ENCODE measurements around the gene GAB2.

The GAB2 gene

DNA sequence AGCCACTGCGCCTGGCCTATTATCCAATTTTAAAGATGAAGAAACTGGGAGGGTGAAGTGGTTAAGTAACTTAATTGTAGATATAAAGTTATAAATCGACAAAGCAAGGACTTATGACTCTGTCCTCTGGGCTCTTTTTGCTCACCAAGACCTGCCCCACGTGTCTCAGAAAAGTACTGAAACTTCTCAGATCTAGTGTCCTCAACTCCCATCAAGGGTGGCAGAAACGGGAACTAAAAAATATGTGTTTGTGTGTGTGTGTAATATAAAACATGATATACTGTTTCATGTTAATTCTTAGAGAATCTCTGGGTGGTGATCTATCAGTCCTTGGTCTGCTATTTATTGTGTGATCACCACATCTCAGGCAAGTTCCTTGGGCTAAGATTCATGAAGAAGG lies 104.9 kb downstream of the GAB2 start:
- TF ChIP-seq, protein P1, sequence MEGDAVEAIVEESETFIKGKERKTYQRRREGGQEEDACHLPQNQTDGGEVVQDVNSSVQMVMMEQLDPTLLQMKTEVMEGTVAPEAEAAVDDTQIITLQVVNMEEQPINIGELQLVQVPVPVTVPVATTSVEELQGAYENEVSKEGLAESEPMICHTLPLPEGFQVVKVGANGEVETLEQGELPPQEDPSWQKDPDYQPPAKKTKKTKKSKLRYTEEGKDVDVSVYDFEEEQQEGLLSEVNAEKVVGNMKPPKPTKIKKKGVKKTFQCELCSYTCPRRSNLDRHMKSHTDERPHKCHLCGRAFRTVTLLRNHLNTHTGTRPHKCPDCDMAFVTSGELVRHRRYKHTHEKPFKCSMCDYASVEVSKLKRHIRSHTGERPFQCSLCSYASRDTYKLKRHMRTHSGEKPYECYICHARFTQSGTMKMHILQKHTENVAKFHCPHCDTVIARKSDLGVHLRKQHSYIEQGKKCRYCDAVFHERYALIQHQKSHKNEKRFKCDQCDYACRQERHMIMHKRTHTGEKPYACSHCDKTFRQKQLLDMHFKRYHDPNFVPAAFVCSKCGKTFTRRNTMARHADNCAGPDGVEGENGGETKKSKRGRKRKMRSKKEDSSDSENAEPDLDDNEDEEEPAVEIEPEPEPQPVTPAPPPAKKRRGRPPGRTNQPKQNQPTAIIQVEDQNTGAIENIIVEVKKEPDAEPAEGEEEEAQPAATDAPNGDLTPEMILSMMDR (IDR thresholded peaks at IDR 0.05; ENCODE audit: low read depth, low read length, missing control alignments): no peak
- no peak for DNase-seq
- in situ Hi-C loops (cut with HindIII; ENCODE audit: low pct_ligation_motif_present, low sequenced_read_pairs): no loop called here
- H3K27me3 ChIP-seq (replicated peaks): no peaks in the 10 kb centered on the region
- no peak overlapping the region for H3K27ac ChIP-seq
- H3K4me3 ChIP-seq (ENCODE audit: low read depth, low read length): no peak overlapping the region
- H3K36me3 ChIP-seq (replicated peaks): no peaks in the 10 kb centered on the region

DNA sequence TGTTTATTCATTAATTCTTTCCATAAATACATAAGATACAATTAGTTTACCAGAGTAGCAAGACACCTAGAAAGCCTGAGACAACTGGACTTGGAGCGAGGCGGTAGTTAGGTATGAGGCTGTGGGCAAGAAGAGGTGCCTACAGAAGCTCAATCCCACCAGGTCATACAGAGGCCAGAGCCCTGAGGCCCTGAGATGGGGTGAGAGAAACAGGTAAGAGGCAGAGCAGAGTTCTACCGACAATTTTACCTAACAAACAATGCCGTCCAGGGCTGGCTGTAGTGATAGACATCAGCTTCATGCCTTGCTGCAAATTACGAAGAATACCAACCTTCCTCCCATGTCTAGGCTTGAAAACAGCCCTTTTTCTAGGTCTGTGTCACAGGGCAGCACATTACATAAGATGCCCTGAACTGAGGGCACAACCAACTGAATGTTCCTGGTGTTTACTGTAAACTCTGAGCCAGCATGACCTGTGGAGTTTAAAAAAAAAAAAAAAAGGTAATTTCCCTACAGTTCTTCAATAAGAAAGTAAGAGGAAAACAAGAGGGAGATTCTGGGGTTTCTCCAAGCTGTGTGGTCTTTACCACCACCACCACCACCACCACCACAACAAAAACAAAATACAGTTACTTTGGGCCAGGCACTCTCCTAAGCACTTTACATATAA lies 105.8 kb downstream of the GAB2 start:
- Histone ChIP-seq H3K36me3 (replicated peaks) (no peaks in the 10 kb centered on the region), H3K4me3 (ENCODE audit: low read depth, low read length) (no peak overlapping the region), H3K27me3 (replicated peaks) (no peaks in the 10 kb centered on the region), H3K27ac (no peak overlapping the region)
- in situ Hi-C loops (cut with HindIII; ENCODE audit: low pct_ligation_motif_present, low sequenced_read_pairs): no loop called here
- TF ChIP-seq, protein P1 (IDR thresholded peaks at IDR 0.05; ENCODE audit: low read depth, low read length, missing control alignments): no peak
- DNase-seq: no peak

DNA sequence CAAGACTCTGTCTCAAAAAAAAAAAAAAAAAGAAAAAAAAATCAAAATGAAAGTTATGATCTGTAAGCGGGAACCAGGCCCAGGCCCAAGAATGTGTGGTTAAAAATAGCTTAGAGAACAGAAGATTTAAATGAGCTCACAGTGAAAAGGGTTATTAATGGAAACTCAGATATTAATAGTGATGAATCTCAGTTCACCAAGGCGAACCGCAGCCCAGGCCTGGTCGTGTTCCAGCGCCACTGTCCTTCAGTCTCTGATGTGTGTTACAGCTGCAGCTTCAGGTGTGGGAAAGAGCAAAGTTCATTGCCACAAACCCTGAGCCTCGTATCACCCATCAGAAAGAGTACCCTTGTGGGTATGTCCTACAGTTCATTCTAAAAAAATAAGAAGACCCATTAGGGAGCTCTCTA lies 107.1 kb downstream of the GAB2 start:
- H3K27ac ChIP-seq: no peak overlapping the region
- H3K4me3 ChIP-seq (ENCODE audit: low read depth, low read length): no peak overlapping the region
- no peaks in the 10 kb centered on the region for H3K36me3 ChIP-seq (replicated peaks)
- TF ChIP-seq, protein P1 (IDR thresholded peaks at IDR 0.05; ENCODE audit: low read depth, low read length, missing control alignments): no peak
- peak; percentile 28 for DNase-seq
- in situ Hi-C loops (cut with HindIII; ENCODE audit: low pct_ligation_motif_present, low sequenced_read_pairs): no loop called here
- H3K27me3 ChIP-seq (replicated peaks): no peaks in the 10 kb centered on the region

DNA sequence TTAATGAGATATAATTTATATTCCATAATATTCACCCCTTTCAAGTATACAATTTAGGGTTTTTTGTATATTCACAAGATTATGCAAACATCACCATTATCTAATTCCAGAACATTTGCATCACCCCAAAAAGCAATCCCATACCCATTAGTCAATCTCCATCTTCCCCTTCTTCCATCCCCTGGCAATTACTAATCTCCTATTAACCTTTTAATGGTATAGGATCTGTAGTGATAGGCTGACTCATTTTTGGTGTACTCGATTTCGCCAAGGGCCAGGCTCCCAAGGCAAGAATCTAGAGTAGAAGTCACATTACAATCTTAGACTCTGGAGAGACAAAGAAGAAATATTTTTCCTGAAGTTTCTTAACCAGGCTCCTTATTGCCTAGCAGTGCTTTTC lies 113.4 kb downstream of the GAB2 start:
- Histone ChIP-seq H3K36me3 (replicated peaks) (no peaks in the 10 kb centered on the region), H3K4me3 (ENCODE audit: low read depth, low read length) (no peak overlapping the region), H3K27me3 (replicated peaks) (no peaks in the 10 kb centered on the region), H3K27ac (no peak overlapping the region)
- TF ChIP-seq, protein P1 (IDR thresholded peaks at IDR 0.05; ENCODE audit: low read depth, low read length, missing control alignments): no peak
- in situ Hi-C loops (cut with HindIII; ENCODE audit: low pct_ligation_motif_present, low sequenced_read_pairs): no loop called here
- DNase-seq: no peak

DNA sequence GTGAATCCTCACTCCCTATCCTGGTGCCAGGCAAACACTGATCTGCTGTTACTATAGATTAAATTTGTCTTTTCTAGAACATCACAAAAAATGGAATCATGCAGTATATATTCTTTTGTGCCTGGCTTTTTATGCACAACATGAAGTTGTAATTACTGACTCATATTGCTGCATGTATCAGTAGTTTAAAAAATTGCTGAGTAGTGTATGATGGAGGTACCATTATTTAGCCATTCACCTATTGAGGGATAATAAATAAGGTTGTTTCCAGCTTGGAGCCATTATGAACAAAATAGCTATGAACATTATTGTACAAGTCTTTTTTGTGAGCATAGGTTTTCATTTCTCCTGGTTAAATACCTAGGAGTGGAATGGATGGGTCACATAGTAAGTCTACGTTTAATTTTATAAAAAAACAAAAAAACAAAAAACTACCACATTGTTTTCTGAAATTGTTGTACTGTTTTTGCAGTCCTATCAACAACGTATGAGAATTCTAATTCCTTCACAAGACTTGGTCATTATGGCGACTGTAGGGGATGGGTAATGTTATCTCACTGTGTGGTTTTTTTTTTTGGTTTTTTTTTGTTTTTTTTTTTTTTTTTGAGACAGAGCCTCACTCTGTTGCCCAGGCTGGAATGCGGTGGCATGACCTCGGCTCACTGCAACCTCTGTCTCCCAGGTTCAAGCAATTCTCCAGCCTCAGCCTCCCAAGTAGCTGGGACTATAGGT lies 117.3 kb downstream of the GAB2 start:
- no peak for DNase-seq
- no peak overlapping the region for H3K27ac ChIP-seq
- in situ Hi-C loops (cut with HindIII; ENCODE audit: low pct_ligation_motif_present, low sequenced_read_pairs): no loop called here
- H3K4me3 ChIP-seq (ENCODE audit: low read depth, low read length): no peak overlapping the region
- no peaks in the 10 kb centered on the region for H3K27me3 ChIP-seq (replicated peaks)
- TF ChIP-seq, protein P1 (IDR thresholded peaks at IDR 0.05; ENCODE audit: low read depth, low read length, missing control alignments): no peak
- no peaks in the 10 kb centered on the region for H3K36me3 ChIP-seq (replicated peaks)

Data from brain microvascular endothelial cell (primary cell).